MCF 10A (cell line): Measurements from ENCODE around the gene KRTAP2-1. TPM values are rescaled to one million over a fixed set of nuclear protein-coding genes. Genes with fewer than 3 reads are reported as not detected.
"Not testable (repeated sequence)": the region's sequence is repeated elsewhere in the genome, so short reads cannot be mapped to it uniquely, and the experiment has no call there.

Source experiments
- BruUV-seq: library from RNA; stranded (reverse); fragments of 400-500 nt; replicated peaks from 2 replicates; lab custom pipeline; 2021; lab: Mats Ljungman, UMichigan
- CTCF ChIA-PET: fragments of 300-600 bp; sonication (Branson Sonifier 250); formaldehyde crosslinking; extraction: SDS; loops from one replicate; lab custom pipeline; 2021; ENCODE audit warnings: antibody characterized with exemption, inconsistent platforms; lab: Yijun Ruan, JAX
- POLR2A ChIA-PET: fragments of 300-600, 350-650 bp; sonication (Branson Sonifier 250); formaldehyde crosslinking; extraction: SDS; loops from one replicate; lab custom pipeline; 2020; ENCODE audit warnings: antibody characterized with exemption, inconsistent platforms; lab: Yijun Ruan, JAX
- DNase-seq: peaks from one replicate; pipeline ENCODE4 v3.0.0-alpha.2; 2018; ENCODE audit not compliant: unreplicated experiment
- H3K27ac Mint-ChIP-seq: one replicate; pipeline ENCODE4 v1.8.0; 2022; ENCODE audit warnings: mild to moderate bottlenecking, low read depth, mixed read lengths; ENCODE audit not compliant: unreplicated experiment
- H3K27me3 Mint-ChIP-seq: one replicate; pipeline ENCODE4 v1.8.0; 2022; ENCODE audit warnings: mixed read lengths; ENCODE audit not compliant: insufficient read depth, unreplicated experiment
- H3K36me3 Mint-ChIP-seq: one replicate; pipeline ENCODE4 v1.8.0; 2022; ENCODE audit warnings: mild to moderate bottlenecking, moderate library complexity, mixed read lengths; ENCODE audit not compliant: insufficient read depth, unreplicated experiment
- H3K4me1 Mint-ChIP-seq: one replicate; pipeline ENCODE4 v1.8.0; 2022; ENCODE audit warnings: mixed read lengths; ENCODE audit not compliant: insufficient read depth, unreplicated experiment
- H3K4me3 Mint-ChIP-seq: one replicate; pipeline ENCODE4 v1.8.0; 2022; ENCODE audit warnings: mild to moderate bottlenecking, moderate library complexity, mixed read lengths; ENCODE audit not compliant: unreplicated experiment
- H3K9me3 Mint-ChIP-seq: one replicate; pipeline ENCODE4 v1.8.0; 2022; ENCODE audit warnings: mixed read lengths; ENCODE audit not compliant: unreplicated experiment
- intact Hi-C: fragments of 100-400 bp; cut with micrococcal nuclease; formaldehyde crosslinking; loops from 2 replicates; pipeline ENCODE4 v1.14.1; 2022
- total RNA-seq: library from RNA; stranded (reverse); gene quantifications from 2 replicates; pipeline ENCODE4 v1.2.3, GENCODE V29; 2022
- TF ChIP-seq, protein P1 (sequence below): fragments of 200-600 bp; IDR thresholded peaks from one replicate; pipeline ENCODE4 v1.8.0; 2022; ENCODE audit warnings: antibody characterized with exemption, mild to moderate bottlenecking; ENCODE audit not compliant: unreplicated experiment

KRTAP2-1 gene
- total RNA-seq, 1 experiment from 2014 or later: not detected

DNA sequence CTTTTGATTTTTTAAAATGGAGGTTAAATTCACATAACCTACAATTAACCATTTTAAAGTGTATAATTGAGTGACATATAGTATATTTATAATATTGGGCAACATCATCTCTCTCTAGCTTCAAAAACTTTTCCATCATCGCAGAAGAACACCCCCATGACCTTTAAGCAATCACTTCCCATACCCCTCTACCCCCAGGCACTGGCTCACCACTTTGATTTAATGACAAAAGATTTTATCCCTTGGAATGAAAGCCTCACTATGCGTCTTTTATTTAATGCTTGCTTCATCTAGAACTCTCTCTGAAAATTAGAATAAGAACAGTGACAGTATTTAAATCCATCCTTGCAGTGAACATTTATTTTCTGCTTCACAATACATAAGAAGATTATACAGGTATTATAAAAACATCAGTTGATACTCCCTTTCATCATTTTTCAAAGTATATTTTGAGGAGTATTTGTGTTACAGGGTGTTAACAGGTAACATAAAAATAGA is 9.2 kb downstream of the KRTAP2-1 start:
- H3K27me3 Mint-ChIP-seq: no peaks in the 10 kb centered on the region
- intact Hi-C loops: no loop called here
- CTCF ChIA-PET: no interaction called here

DNA sequence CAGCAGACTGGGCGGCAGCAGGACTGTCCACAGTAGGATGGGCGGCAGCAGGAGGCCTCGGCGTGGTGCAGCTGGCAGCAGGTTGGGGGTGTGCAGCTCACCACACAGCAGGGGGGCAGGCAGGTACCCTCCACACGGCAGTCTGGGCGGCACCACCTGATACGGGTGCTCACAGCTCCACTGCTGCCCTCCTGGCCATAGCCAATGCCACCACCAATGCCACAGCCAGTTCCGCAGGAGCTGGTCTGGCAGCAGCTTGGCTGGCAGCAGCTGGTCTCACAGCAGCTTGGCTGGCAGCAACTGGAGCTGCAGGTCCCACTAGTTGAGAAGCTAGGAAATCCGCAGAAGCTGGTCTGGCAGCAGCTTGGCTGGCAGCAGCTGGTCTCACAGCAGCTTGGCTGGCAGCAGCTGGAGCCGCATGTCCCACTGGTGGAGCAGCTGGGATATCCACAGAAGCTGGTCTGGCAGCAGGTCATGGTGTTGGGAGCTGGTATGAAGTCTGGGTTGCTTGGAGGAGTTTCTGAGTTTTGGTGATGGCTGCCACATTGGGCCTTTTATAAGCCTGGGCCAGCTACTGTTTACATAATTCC is 12.7 kb downstream of the KRTAP2-1 start, which contains the start of gene KRTAP1-3:
TSS of gene KRTAP1-3 (minus strand) at position 529 of the 590 bp plus-strand sequence. CDS start at position 476, 53 bp downstream.
- ChIA-PET POLR2A (interaction anchor here (0.7 kb wide), 1 partner anchor 644 kb away, joined by 4 read pairs; no protein-coding TSS in a partner anchor), CTCF (interaction anchor here (0.6 kb wide), 1 partner anchor 227 kb away, joined by 3 read pairs; no protein-coding TSS in a partner anchor)
- H3K4me1 Mint-ChIP-seq, H3K36me3 Mint-ChIP-seq, H3K27ac Mint-ChIP-seq, BruUV-seq, DNase-seq, H3K9me3 Mint-ChIP-seq, intact Hi-C loops, H3K4me3 Mint-ChIP-seq, H3K27me3 Mint-ChIP-seq: not testable (repeated sequence)

More for the DNA sequence above, 9.2 kb downstream of the KRTAP2-1 start:
- no peak for DNase-seq
- no TSS peak for BruUV-seq
- H3K4me3 Mint-ChIP-seq: no peak overlapping the region
- no peaks in the 10 kb centered on the region for H3K9me3 Mint-ChIP-seq
- POLR2A ChIA-PET: interaction anchor here (0.6 kb wide), 1 partner anchor 128 kb away, joined by 3 read pairs; no protein-coding TSS in a partner anchor
- no peaks in the 10 kb centered on the region for H3K36me3 Mint-ChIP-seq
- H3K4me1 Mint-ChIP-seq: no peaks in the 10 kb centered on the region
- H3K27ac Mint-ChIP-seq: no peak overlapping the region
- TF ChIP-seq, protein P1, sequence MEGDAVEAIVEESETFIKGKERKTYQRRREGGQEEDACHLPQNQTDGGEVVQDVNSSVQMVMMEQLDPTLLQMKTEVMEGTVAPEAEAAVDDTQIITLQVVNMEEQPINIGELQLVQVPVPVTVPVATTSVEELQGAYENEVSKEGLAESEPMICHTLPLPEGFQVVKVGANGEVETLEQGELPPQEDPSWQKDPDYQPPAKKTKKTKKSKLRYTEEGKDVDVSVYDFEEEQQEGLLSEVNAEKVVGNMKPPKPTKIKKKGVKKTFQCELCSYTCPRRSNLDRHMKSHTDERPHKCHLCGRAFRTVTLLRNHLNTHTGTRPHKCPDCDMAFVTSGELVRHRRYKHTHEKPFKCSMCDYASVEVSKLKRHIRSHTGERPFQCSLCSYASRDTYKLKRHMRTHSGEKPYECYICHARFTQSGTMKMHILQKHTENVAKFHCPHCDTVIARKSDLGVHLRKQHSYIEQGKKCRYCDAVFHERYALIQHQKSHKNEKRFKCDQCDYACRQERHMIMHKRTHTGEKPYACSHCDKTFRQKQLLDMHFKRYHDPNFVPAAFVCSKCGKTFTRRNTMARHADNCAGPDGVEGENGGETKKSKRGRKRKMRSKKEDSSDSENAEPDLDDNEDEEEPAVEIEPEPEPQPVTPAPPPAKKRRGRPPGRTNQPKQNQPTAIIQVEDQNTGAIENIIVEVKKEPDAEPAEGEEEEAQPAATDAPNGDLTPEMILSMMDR: no peak

- DNase-seq: no peak
- no peaks in the 10 kb centered on the region for H3K27me3 Mint-ChIP-seq
- ChIA-PET CTCF (interaction anchor here (1.1 to 1.2 kb wide), 2 partner anchors 293 to 519 kb away, joined by 3 read pairs; no protein-coding TSS in a partner anchor), POLR2A (interaction anchor here (0.5 to 1.5 kb wide), 2 partner anchors 9 to 1252 kb away, joined by 3 to 4 read pairs; no protein-coding TSS in a partner anchor)
- no peaks in the 10 kb centered on the region for H3K4me1 Mint-ChIP-seq
- H3K4me3 Mint-ChIP-seq: no peak within 1 kb of the TSS
- H3K36me3 Mint-ChIP-seq: no peaks in the 10 kb centered on the region
- BruUV-seq: no TSS peak
- intact Hi-C loops: no loop called here
- no peak within 1 kb of the TSS for H3K27ac Mint-ChIP-seq
- TF ChIP-seq, protein P1: no peak
- no peaks in the 10 kb centered on the region for H3K9me3 Mint-ChIP-seq
These were observed 17.4 kb downstream of the KRTAP2-1 start, which contains the start of gene KRTAP1-4 for GRCh38 chr17:41029633-41030245. TSS of gene KRTAP1-4 (minus strand) at chr17:41030195. CDS start at chr17:41030078, 117 bp downstream.

DNA sequence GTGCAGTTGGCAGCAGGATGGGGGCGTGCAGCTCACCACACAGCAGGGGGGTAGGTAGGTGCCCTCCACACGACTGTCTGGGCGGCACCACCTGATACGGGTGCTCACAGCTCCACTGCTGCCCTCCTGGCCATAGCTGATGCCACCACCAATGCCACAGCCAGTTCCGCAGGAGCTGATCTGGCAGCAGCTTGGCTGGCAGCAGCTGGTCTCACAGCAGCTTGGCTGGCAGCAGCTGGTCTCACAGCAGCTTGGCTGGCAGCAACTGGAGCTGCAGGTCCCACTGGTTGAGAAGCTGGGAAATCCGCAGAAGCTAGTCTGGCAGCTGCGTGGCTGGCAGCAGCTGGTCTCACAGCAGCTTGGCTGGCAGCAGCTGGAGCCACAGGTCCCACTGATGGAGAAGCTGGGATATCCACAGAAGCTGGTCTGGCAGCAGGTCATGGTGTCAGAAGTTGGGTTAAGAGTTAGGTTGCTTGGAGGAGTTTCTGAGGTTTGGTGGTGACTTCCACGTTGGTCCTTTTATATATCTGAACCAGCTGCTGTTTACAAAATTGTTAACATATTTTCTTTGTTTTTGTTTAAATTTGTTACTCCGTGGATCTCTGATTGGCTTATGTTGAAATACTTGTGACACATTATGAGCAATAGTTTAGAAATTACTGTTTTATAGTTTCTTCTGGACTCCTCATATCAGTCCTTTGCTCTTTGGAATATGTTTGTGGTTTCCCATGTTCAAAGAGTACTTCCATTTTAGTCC is 20.2 kb downstream of the KRTAP2-1 start, which contains the start of gene KRTAP1-5:
TSS of gene KRTAP1-5 (minus strand) at position 494 of the 757 bp plus-strand sequence. CDS start at position 441, 53 bp downstream.
- ChIA-PET POLR2A (interaction anchor here (0.6 kb wide), 1 partner anchor 370 kb away, joined by 3 read pairs; no protein-coding TSS in a partner anchor), CTCF (interaction anchor here (0.6 kb wide), 1 partner anchor 329 kb away, joined by 3 read pairs; no protein-coding TSS in a partner anchor)
- Mint-ChIP-seq H3K27ac (peak within 1 kb of the TSS; percentile 14), H3K4me3 (no peak within 1 kb of the TSS), H3K27me3 (no peaks in the 10 kb centered on the region), H3K9me3 (no peaks in the 10 kb centered on the region), H3K4me1 (no peaks in the 10 kb centered on the region), H3K36me3 (no peaks in the 10 kb centered on the region)
- intact Hi-C loops: no loop called here
- TF ChIP-seq, protein P1: no peak
- BruUV-seq: no TSS peak
- DNase-seq: peak; percentile 38
